ENCODE measurements around the gene CFAP299.

The CFAP299 gene

GRCh38 chr4:80852061-80852460 lies 516.5 kb downstream of the CFAP299 start:
- DNase-seq = no peak

- no peak for DNase-seq
Measured at GRCh38 chr4:80873571-80873970, 538.0 kb downstream of the CFAP299 start.

GRCh38 chr4:80874979-80875378 lies 539.4 kb downstream of the CFAP299 start:
- no peak for DNase-seq

GRCh38 chr4:80875642-80876041 lies 540.1 kb downstream of the CFAP299 start:
- no peak for DNase-seq

- DNase-seq = no peak
Measured at GRCh38 chr4:80876810-80877209, 541.3 kb downstream of the CFAP299 start.

- DNase-seq = no peak
Measured at GRCh38 chr4:80878218-80878617, 542.7 kb downstream of the CFAP299 start.

- no peak for DNase-seq
Measured at GRCh38 chr4:80897537-80898303, 562.2 kb downstream of the CFAP299 start.

- no peak for DNase-seq
Measured at GRCh38 chr4:80900908-80901307, 565.4 kb downstream of the CFAP299 start.

GRCh38 chr4:80903020-80903419 lies 567.5 kb downstream of the CFAP299 start:
- DNase-seq = no peak

- no peak for DNase-seq
Measured at GRCh38 chr4:80909938-80910337, 574.4 kb downstream of the CFAP299 start.

GRCh38 chr4:80911458-80911857 lies 575.9 kb downstream of the CFAP299 start:
- DNase-seq = no peak

- no peak for DNase-seq
Measured at GRCh38 chr4:80912350-80912749, 576.8 kb downstream of the CFAP299 start.

GRCh38 chr4:80913381-80913780 lies 577.9 kb downstream of the CFAP299 start:
- DNase-seq = no peak

GRCh38 chr4:80916770-80917169 lies 581.2 kb downstream of the CFAP299 start:
- no peak for DNase-seq

GRCh38 chr4:80918004-80918403 lies 582.5 kb downstream of the CFAP299 start:
- DNase-seq = no peak

- no peak for DNase-seq
Measured at GRCh38 chr4:80921441-80921840, 585.9 kb downstream of the CFAP299 start.

GRCh38 chr4:80922941-80923340 lies 587.4 kb downstream of the CFAP299 start:
- no peak for DNase-seq

- no peak for DNase-seq
Measured at GRCh38 chr4:80925293-80925692, 589.8 kb downstream of the CFAP299 start.

GRCh38 chr4:80926446-80926845 lies 590.9 kb downstream of the CFAP299 start:
- DNase-seq = no peak

GRCh38 chr4:80926891-80927290 lies 591.4 kb downstream of the CFAP299 start:
- no peak for DNase-seq

- DNase-seq = no peak
Measured at GRCh38 chr4:80927420-80927819, 591.9 kb downstream of the CFAP299 start.

GRCh38 chr4:80931631-80932081 lies 596.1 kb downstream of the CFAP299 start:
- no peak for DNase-seq

- no peak for DNase-seq
Measured at GRCh38 chr4:80948141-80948540, 612.6 kb downstream of the CFAP299 start.

- DNase-seq = no peak
Measured at GRCh38 chr4:80948995-80949394, 613.5 kb downstream of the CFAP299 start.

GRCh38 chr4:80956421-80956820 lies 620.9 kb downstream of the CFAP299 start:
- DNase-seq = no peak

All from NCI-H524 treated with DMSO at 0.1 percent for 48 hours (cell line).